UCSD-AML1 (cell line): ENCODE data around the gene ZFAND5.
A peak's percentile ranks its signal among the peaks of the same experiment; 100 is the strongest.

Experiments
- DNase-seq: peaks from one replicate; lab custom pipeline; 2025; ENCODE audit not compliant: unreplicated experiment; lab: John Stamatoyannopoulos, UW

ZFAND5 gene

GRCh38 chr9:72363236-72363635, 1.8 kb downstream of the ZFAND5 start:
- no peak for DNase-seq

- DNase-seq: peak; percentile 35
Measured at GRCh38 chr9:72362680-72363139, 2.3 kb downstream of the ZFAND5 start.

- no peak for DNase-seq
Measured at GRCh38 chr9:72362118-72362531, 2.9 kb downstream of the ZFAND5 start.

GRCh38 chr9:72361217-72361616, 3.8 kb downstream of the ZFAND5 start:
- no peak for DNase-seq

- no peak for DNase-seq
Measured at GRCh38 chr9:72360324-72360723, 4.7 kb downstream of the ZFAND5 start.

- DNase-seq: no peak
Measured at GRCh38 chr9:72356041-72356582, 8.9 kb downstream of the ZFAND5 start.

- no peak for DNase-seq
Measured at GRCh38 chr9:72355153-72355552, 9.9 kb downstream of the ZFAND5 start.

GRCh38 chr9:72354704-72355103, 10.3 kb downstream of the ZFAND5 start:
- no peak for DNase-seq

GRCh38 chr9:72353455-72354116, 11.4 kb downstream of the ZFAND5 start:
- DNase-seq: no peak

- no peak for DNase-seq
Measured at GRCh38 chr9:72352911-72353388, 12.1 kb downstream of the ZFAND5 start.

- DNase-seq: no peak
Measured at GRCh38 chr9:72351538-72352453, 13.2 kb downstream of the ZFAND5 start.

- no peak for DNase-seq
Measured at GRCh38 chr9:72349911-72350310, 15.1 kb downstream of the ZFAND5 start.

GRCh38 chr9:72349240-72349639, 15.8 kb downstream of the ZFAND5 start:
- no peak for DNase-seq

- no peak for DNase-seq
Measured at GRCh38 chr9:72346333-72346732, 18.7 kb downstream of the ZFAND5 start.

GRCh38 chr9:72338631-72339030, 26.4 kb downstream of the ZFAND5 start:
- DNase-seq: no peak

- DNase-seq: no peak
Measured at GRCh38 chr9:72337286-72337685, 27.7 kb downstream of the ZFAND5 start.

GRCh38 chr9:72334658-72335337, 30.2 kb downstream of the ZFAND5 start:
- DNase-seq: no peak

GRCh38 chr9:72333709-72334108, 31.3 kb downstream of the ZFAND5 start:
- DNase-seq: no peak

GRCh38 chr9:72333197-72333596, 31.8 kb downstream of the ZFAND5 start:
- DNase-seq: no peak

GRCh38 chr9:72332351-72332750, 32.7 kb downstream of the ZFAND5 start:
- DNase-seq: no peak

GRCh38 chr9:72327631-72328030, 37.4 kb downstream of the ZFAND5 start:
- DNase-seq: no peak
